ENCODE measurements around the gene GNS. TPM values are rescaled to one million over a fixed set of nuclear protein-coding genes. Genes with fewer than 3 reads are reported as not detected.

The GNS gene
- total and polyA plus RNA-seq, 2 of the 13 experiments (the other 11 are each of a cell fraction or from before 2014, with no cell fraction given) = 49.8 to 51.0 TPM

DNA sequence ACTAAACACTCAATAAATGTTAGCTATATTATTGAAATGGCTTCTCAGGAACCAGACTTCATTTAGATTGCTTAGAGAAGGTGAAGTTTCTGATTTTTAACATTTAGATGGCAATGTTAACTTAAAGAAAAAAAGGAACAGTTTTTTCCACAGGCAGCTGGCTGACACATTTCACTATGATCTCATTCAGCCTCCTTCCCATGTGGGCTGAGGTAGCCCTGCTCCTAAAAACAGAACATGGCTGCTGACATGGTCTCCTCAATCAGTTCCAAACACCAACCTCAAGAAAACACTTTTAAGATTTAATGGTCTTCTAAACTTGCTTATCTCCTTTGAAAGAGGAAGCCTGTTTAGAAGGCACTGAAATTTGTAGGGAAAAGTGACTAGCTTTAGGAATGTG is 23.8 kb downstream of the GNS start:
- ATAC-seq = no peak
- Histone ChIP-seq H3K79me2 (ENCODE audit: insufficient read depth, low read length) (no peaks in the 10 kb centered on the region), H3K4me3 (replicated peaks in 1 of 3; ENCODE audit: insufficient read depth in 1 of 3, low read depth in 2 of 3, low read length in 3 of 3) (no peak overlapping the region), H3K27ac (ENCODE audit: extremely low read length, insufficient read depth, low read length) (no peak overlapping the region), H3K36me3 (replicated peaks in 1 of 2; ENCODE audit: control insufficient read depth in 1 of 2, insufficient read depth in 2 of 2, low read length in 2 of 2) (peaks cover 13 to 45% of the 10 kb centered on the region in 2 experiments; a peak in 4 of 5 replicates), H4K20me1 (ENCODE audit: insufficient read depth, low read length) (no peaks in the 10 kb centered on the region), H3K4me1 (ENCODE audit: insufficient read depth, low read length) (peaks cover 14% of the 10 kb centered on the region), H3K9ac (ENCODE audit: insufficient read depth, low read depth, low read length) (no peak overlapping the region), H3K9me3 (ENCODE audit: low read length) (no peaks in the 10 kb centered on the region), H2AFZ (ENCODE audit: low read length) (no peak overlapping the region), H3K27me3 (ENCODE audit: control insufficient read depth in 1 of 2, insufficient read depth in 2 of 2, low read length in 2 of 2) (no peaks in the 10 kb centered on the region), H3K4me2 (ENCODE audit: low read depth, low read length) (no peak overlapping the region)
- in situ Hi-C loops (cut with HindIII; ENCODE audit: extremely low pct_ligation_motif_present, low pct_unique_long_range_greater_than_20kb) = no loop called here
- POLR2A ChIA-PET = no interaction called here
- intact Hi-C loops (cut with micrococcal nuclease; ENCODE audit: unreplicated experiment) = no loop called here
- FAIRE-seq = no peak
- no peak for TF ChIP-seq NR1H2 (CRISPR knock-in tag; IDR thresholded peaks at IDR 0.05; ENCODE audit: borderline replicate concordance, low read depth)
- no peak for TF ChIP-seq ZNF703 (CRISPR knock-in tag; IDR thresholded peaks at IDR 0.05; ENCODE audit: borderline replicate concordance)
- no peak for TF ChIP-seq ZNF839 (CRISPR knock-in tag; IDR thresholded peaks at IDR 0.05; ENCODE audit: borderline replicate concordance)
- no peak for TF ChIP-seq MYC (CRISPR knock-in tag; IDR thresholded peaks at IDR 0.05; ENCODE audit: borderline replicate concordance)
- TF ChIP-seq ZSCAN31 (CRISPR knock-in tag; IDR thresholded peaks at IDR 0.05; ENCODE audit: low read depth) = no peak
- TF ChIP-seq, protein P1, sequence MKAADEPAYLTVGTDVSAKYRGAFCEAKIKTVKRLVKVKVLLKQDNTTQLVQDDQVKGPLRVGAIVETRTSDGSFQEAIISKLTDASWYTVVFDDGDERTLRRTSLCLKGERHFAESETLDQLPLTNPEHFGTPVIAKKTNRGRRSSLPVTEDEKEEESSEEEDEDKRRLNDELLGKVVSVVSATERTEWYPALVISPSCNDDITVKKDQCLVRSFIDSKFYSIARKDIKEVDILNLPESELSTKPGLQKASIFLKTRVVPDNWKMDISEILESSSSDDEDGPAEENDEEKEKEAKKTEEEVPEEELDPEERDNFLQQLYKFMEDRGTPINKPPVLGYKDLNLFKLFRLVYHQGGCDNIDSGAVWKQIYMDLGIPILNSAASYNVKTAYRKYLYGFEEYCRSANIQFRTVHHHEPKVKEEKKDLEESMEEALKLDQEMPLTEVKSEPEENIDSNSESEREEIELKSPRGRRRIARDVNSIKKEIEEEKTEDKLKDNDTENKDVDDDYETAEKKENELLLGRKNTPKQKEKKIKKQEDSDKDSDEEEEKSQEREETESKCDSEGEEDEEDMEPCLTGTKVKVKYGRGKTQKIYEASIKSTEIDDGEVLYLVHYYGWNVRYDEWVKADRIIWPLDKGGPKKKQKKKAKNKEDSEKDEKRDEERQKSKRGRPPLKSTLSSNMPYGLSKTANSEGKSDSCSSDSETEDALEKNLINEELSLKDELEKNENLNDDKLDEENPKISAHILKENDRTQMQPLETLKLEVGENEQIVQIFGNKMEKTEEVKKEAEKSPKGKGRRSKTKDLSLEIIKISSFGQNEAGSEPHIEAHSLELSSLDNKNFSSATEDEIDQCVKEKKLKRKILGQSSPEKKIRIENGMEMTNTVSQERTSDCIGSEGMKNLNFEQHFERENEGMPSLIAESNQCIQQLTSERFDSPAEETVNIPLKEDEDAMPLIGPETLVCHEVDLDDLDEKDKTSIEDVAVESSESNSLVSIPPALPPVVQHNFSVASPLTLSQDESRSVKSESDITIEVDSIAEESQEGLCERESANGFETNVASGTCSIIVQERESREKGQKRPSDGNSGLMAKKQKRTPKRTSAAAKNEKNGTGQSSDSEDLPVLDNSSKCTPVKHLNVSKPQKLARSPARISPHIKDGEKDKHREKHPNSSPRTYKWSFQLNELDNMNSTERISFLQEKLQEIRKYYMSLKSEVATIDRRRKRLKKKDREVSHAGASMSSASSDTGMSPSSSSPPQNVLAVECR (CRISPR knock-in tag; IDR thresholded peaks at IDR 0.05; ENCODE audit: borderline replicate concordance) = no peak
- TF ChIP-seq, protein P2, sequence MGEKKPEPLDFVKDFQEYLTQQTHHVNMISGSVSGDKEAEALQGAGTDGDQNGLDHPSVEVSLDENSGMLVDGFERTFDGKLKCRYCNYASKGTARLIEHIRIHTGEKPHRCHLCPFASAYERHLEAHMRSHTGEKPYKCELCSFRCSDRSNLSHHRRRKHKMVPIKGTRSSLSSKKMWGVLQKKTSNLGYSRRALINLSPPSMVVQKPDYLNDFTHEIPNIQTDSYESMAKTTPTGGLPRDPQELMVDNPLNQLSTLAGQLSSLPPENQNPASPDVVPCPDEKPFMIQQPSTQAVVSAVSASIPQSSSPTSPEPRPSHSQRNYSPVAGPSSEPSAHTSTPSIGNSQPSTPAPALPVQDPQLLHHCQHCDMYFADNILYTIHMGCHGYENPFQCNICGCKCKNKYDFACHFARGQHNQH (CRISPR knock-in tag; IDR thresholded peaks at IDR 0.05) = no peak
- no peak for TF ChIP-seq GTF3A (CRISPR knock-in tag; conservative IDR thresholded peaks at IDR 0.05)
- CTCF ChIA-PET (ENCODE audit: low intra/inter-chr PET ratio, low total read pairs) = no interaction called here
- BruUV-seq (replicated peaks) = no TSS peak
- no peak for DNase-seq (ENCODE audit: low spot score)

Data from HepG2 (cell line).